HepG2 (cell line): ENCODE measurements around the gene AGAP3. TPM values are rescaled to one million over a fixed set of nuclear protein-coding genes. Genes with fewer than 3 reads are reported as not detected.

Source experiments
- ATAC-seq: fragments of 200-7000 bp; cut with Tn5 transposase; 3 replicates; pipeline ENCODE4 v1.9.1; 2020; ENCODE audit warnings: mild to moderate bottlenecking, moderate library complexity
- BruUV-seq: library from RNA; stranded (reverse); fragments of 400-500 nt; replicated peaks from 2 replicates; lab custom pipeline; 2021; lab: Mats Ljungman, UMichigan
- CTCF ChIA-PET: fragments of 300-600 bp; formaldehyde crosslinking; extraction: SDS; loops from one replicate; lab custom pipeline; 2021; ENCODE audit warnings: low total read pairs, inconsistent platforms, low intra/inter-chr PET ratio; lab: Yijun Ruan, JAX
- POLR2A ChIA-PET: fragments of 350-600 bp; sonication (Branson Sonifier 250); formaldehyde crosslinking; loops from one replicate; lab custom pipeline; 2020; ENCODE audit warnings: antibody characterized with exemption, inconsistent platforms; lab: Yijun Ruan, JAX
- DNase-seq: peaks from one replicate; pipeline ENCODE4 v3.0.0-alpha.2; 2015; ENCODE audit warnings: low spot score
- FAIRE-seq: peaks from 3 replicates; lab custom pipeline; 2011; peaks lifted over from hg19 to GRCh38; lab: Jason Lieb, UNC
- H2AFZ ChIP-seq: one replicate; pipeline ENCODE4 v1.6.1; 2011; ENCODE audit warnings: low read length, inconsistent platforms
- H3K27ac ChIP-seq: fragments of 300-600 bp; 3 replicates; pipeline ENCODE4 v1.8.0; 2011; ENCODE audit warnings: mixed run types, mild to moderate bottlenecking, mixed read lengths, low read length, inconsistent platforms; ENCODE audit not compliant: insufficient read depth; ENCODE audit errors: extremely low read length
- H3K27me3 ChIP-seq, 2 experiments: fragments of 200-600 bp in 1 of 2; 2 replicates in 1 of 2; 3 replicates in 1 of 2; pipeline versions ENCODE4 v1.6.0 to v1.8.0; 2011; ENCODE audit warnings: low read length in 2 of 2, mild to moderate bottlenecking in 2 of 2, moderate library complexity in 2 of 2, inconsistent platforms in 1 of 2; ENCODE audit not compliant: insufficient read depth in 2 of 2, control insufficient read depth in 1 of 2
- H3K36me3 ChIP-seq, 2 experiments: fragments of 200-600 bp in 1 of 2; replicated peaks in 1 of 2; 2 replicates in 1 of 2; 3 replicates in 1 of 2; pipeline versions ENCODE4 v1.5.1 to v1.8.0; 2011; ENCODE audit warnings: low read length in 2 of 2, inconsistent platforms in 1 of 2; ENCODE audit not compliant: insufficient read depth in 2 of 2, control insufficient read depth in 1 of 2
- H3K4me1 ChIP-seq: 2 replicates; pipeline ENCODE4 v1.5.1; 2012; ENCODE audit warnings: low read length, inconsistent platforms; ENCODE audit not compliant: insufficient read depth
- H3K4me2 ChIP-seq: 2 replicates; pipeline ENCODE4 v1.6.0; 2011; ENCODE audit warnings: low read depth, low read length, inconsistent platforms
- H3K4me3 ChIP-seq, 3 experiments: fragments of 200-600 bp in 1 of 3; sonication (generic), shearing (Covaris generic) in 1 of 3; replicated peaks in 1 of 3; 2 replicates each; pipeline ENCODE4 v1.5.1; 2011 to 2016; ENCODE audit warnings: low read length in 3 of 3, inconsistent platforms in 2 of 3, low read depth in 2 of 3, mild to moderate bottlenecking in 2 of 3, control low read depth in 1 of 3, mixed read lengths in 1 of 3; ENCODE audit not compliant: insufficient read depth in 1 of 3
- H3K79me2 ChIP-seq: one replicate; pipeline ENCODE4 v1.6.1; 2011; ENCODE audit warnings: low read length, inconsistent platforms; ENCODE audit not compliant: insufficient read depth
- H3K9ac ChIP-seq: 2 replicates; pipeline ENCODE4 v1.6.0; 2011; ENCODE audit warnings: mild to moderate bottlenecking, low read depth, low read length, inconsistent platforms; ENCODE audit not compliant: insufficient read depth
- H3K9me3 ChIP-seq: 2 replicates; pipeline ENCODE4 v1.5.1; 2012; ENCODE audit warnings: mild to moderate bottlenecking, low read length
- H4K20me1 ChIP-seq: 2 replicates; pipeline ENCODE4 v1.6.0; 2011; ENCODE audit warnings: inconsistent platforms, mild to moderate bottlenecking, low read length, moderate library complexity; ENCODE audit not compliant: insufficient read depth
- ADNP ChIP-seq: sonication (generic); formaldehyde crosslinking; IDR thresholded peaks from 2 replicates; pipeline ENCODE4 v1.4.0; 2020; ENCODE audit warnings: missing genetic modification reagents
- BCL3 ChIP-seq: sonication (generic); formaldehyde crosslinking; IDR thresholded peaks from 2 replicates; pipeline ENCODE4 v1.5.1; 2020; ENCODE audit warnings: mild to moderate bottlenecking, missing genetic modification reagents, moderate library complexity
- ERF ChIP-seq: IDR thresholded peaks from 2 replicates; pipeline ENCODE4 v1.6.1; 2018; ENCODE audit warnings: missing biosample characterization, missing genetic modification reagents
- NR2F6 ChIP-seq, 2 experiments: IDR thresholded peaks; 2 replicates each; pipeline ENCODE4 v1.6.1; 2016; ENCODE audit warnings: antibody characterized with exemption in 1 of 2, mild to moderate bottlenecking in 1 of 2
- ZFY ChIP-seq: sonication (generic); formaldehyde crosslinking; IDR thresholded peaks from 2 replicates; pipeline ENCODE4 v1.4.0; 2020; ENCODE audit warnings: missing genetic modification reagents
- ZNF30 ChIP-seq: sonication (generic); formaldehyde crosslinking; IDR thresholded peaks from 2 replicates; pipeline ENCODE4 v1.5.0; 2020; ENCODE audit warnings: mild to moderate bottlenecking, missing genetic modification reagents
- ZNF407 ChIP-seq: sonication (generic); formaldehyde crosslinking; IDR thresholded peaks from one replicate; pipeline ENCODE4 v1.5.1; 2020; ENCODE audit warnings: mild to moderate bottlenecking, missing genetic modification reagents; ENCODE audit errors: not compliant biosample characterization
- ZNF557 ChIP-seq: sonication (generic); formaldehyde crosslinking; IDR thresholded peaks from 2 replicates; pipeline ENCODE4 v1.4.0; 2020; ENCODE audit warnings: missing genetic modification reagents
- ZNF713 ChIP-seq: sonication (generic); formaldehyde crosslinking; IDR thresholded peaks from 2 replicates; pipeline ENCODE4 v1.4.0; 2020; ENCODE audit warnings: mild to moderate bottlenecking, missing genetic modification reagents
- ZNF775 ChIP-seq: sonication (generic); formaldehyde crosslinking; IDR thresholded peaks from 2 replicates; pipeline ENCODE4 v1.4.0; 2020; ENCODE audit warnings: missing genetic modification reagents, mild to moderate bottlenecking, moderate library complexity, borderline replicate concordance
- ZNF839 ChIP-seq: sonication (generic); formaldehyde crosslinking; IDR thresholded peaks from 2 replicates; pipeline ENCODE4 v1.4.0; 2020; ENCODE audit warnings: missing genetic modification reagents, mild to moderate bottlenecking, borderline replicate concordance
- WGBS: methylation state at CpG from one replicate; pipeline ENCODE4 v1.1.6; 2017; ENCODE audit warnings: low lambda C conversion rate; 5-methylcytosine and 5-hydroxymethylcytosine counted together
- in situ Hi-C: cut with HindIII; loops from 2 replicates; pipeline ENCODE4 v1.10.0; 2017; ENCODE audit warnings: low pct_unique_long_range_greater_than_20kb; ENCODE audit not compliant: extremely low pct_ligation_motif_present
- intact Hi-C: fragments of 100-400 bp; cut with micrococcal nuclease; formaldehyde crosslinking; loops from one replicate; pipeline ENCODE4 v1.10.0; 2022; ENCODE audit not compliant: unreplicated experiment
- polyA plus RNA-seq, 8 experiments: library from polyadenylated mRNA; depleted of rRNA in 3 of 8; stranded (reverse) in 7 of 8; unstranded in 1 of 8; fragments of >200 nt; fragmentation: Illumina TruSeq in 4 of 8; extraction: Trizol in 4 of 8; gene quantifications; 2 replicates each; pipeline versions ENCODE4 v1.2.1 to v1.2.3, GENCODE V29; 2011 to 2016; ENCODE audit warnings: low read depth in 4 of 8, missing spikeins in 1 of 8, mixed read lengths in 1 of 8; ENCODE audit not compliant: insufficient read depth in 1 of 8
- total RNA-seq, 5 experiments: library from RNA; depleted of rRNA; stranded (reverse); fragments of >200 nt; fragmentation: Illumina TruSeq; extraction: Trizol; gene quantifications; 2 replicates each; pipeline ENCODE4 v1.2.3, GENCODE V29; 2016; ENCODE audit warnings: low read depth in 1 of 5

Gene AGAP3
- total and polyA plus RNA-seq, 2 of the 13 experiments (the other 11 are each of a cell fraction or from before 2014, with no cell fraction given) = 31.3 to 61.4 TPM

- BruUV-seq = no TSS peak
- WGBS = 100% methylated on average over 1 of the region's 23 CpGs
- Histone ChIP-seq H2AFZ (no peak overlapping the region), H3K36me3 (no peaks in the 10 kb centered on the region)
- FAIRE-seq (no peak), DNase-seq (no peak), ATAC-seq (no peak)
- ChIA-PET POLR2A (no interaction called here), CTCF (interaction anchor here (1.6 kb wide), 1 partner anchor 111 kb away, joined by 4 read pairs; no protein-coding TSS in a partner anchor)
- in situ Hi-C loops = loop anchor here (10.0 kb wide), 1 partner anchor 113 kb away; no protein-coding TSS in a partner anchor
- no peak for TF ChIP-seq ZNF839 (CRISPR knock-in tag)
- no peak for TF ChIP-seq ZNF775 (CRISPR knock-in tag)
- no peak for TF ChIP-seq ZNF30 (CRISPR knock-in tag)
- TF ChIP-seq ZNF713 (CRISPR knock-in tag) = no peak
- TF ChIP-seq ZFY = no peak
- TF ChIP-seq ZNF407 = no peak
- TF ChIP-seq ZNF557 (CRISPR knock-in tag) = no peak
- TF ChIP-seq NR2F6 (IDR thresholded peaks at IDR 0.05) = no peak
- no peak for TF ChIP-seq NR2F6 (CRISPR knock-in tag; IDR thresholded peaks at IDR 0.05)
- TF ChIP-seq ADNP (CRISPR knock-in tag) = no peak
- no peak for TF ChIP-seq ERF
- no peak for TF ChIP-seq BCL3 (CRISPR knock-in tag)
- TF ChIP-seq, all 625 proteins: peak for 0
- Histone ChIP-seq H3K79me2 (no peaks in the 10 kb centered on the region), H3K27ac (no peak overlapping the region), H3K4me2 (no peak overlapping the region), H3K4me1 (no peaks in the 10 kb centered on the region), H3K9ac (no peak overlapping the region), H3K9me3 (no peaks in the 10 kb centered on the region), H3K27me3 (peaks cover 9 to 79% of the 10 kb centered on the region in 2 experiments; a peak in 4 of 5 replicates), H3K4me3 (no peak overlapping the region), H4K20me1 (no peaks in the 10 kb centered on the region)
- intact Hi-C loops = no loop called here
Observed at GRCh38 chr7:151192002-151192539, 105.8 kb downstream of the AGAP3 start.
